ENCODE results near the gene GPC5.

DNA sequence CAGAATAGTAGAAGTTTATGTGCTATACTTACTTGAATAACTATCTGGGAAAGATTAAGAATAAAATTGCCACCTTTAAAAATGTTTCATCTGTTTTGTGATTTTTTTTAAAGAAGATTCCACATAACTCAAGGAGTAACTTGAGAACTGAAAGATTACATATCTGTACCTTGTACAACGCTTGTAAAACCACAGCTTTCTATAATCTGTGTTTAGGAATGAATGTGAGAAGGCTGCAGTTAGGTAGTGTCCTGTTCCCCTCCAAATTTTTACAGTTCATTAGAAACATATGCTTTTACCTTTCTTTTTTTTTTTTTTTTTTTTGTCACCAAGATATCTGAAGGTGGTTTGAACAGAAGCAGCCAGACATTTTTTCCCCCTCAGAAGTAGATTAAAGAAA is 1515.4 kb downstream of the GPC5 start:
- TF ChIP-seq, protein P1, sequence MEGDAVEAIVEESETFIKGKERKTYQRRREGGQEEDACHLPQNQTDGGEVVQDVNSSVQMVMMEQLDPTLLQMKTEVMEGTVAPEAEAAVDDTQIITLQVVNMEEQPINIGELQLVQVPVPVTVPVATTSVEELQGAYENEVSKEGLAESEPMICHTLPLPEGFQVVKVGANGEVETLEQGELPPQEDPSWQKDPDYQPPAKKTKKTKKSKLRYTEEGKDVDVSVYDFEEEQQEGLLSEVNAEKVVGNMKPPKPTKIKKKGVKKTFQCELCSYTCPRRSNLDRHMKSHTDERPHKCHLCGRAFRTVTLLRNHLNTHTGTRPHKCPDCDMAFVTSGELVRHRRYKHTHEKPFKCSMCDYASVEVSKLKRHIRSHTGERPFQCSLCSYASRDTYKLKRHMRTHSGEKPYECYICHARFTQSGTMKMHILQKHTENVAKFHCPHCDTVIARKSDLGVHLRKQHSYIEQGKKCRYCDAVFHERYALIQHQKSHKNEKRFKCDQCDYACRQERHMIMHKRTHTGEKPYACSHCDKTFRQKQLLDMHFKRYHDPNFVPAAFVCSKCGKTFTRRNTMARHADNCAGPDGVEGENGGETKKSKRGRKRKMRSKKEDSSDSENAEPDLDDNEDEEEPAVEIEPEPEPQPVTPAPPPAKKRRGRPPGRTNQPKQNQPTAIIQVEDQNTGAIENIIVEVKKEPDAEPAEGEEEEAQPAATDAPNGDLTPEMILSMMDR (IDR thresholded peaks at IDR 0.05), result no peak
- TF ChIP-seq POLR2A (IDR thresholded peaks at IDR 0.05), result no peak
